Adrenal gland (tissue), 5 donors: ENCODE results near the gene ANO2.

Experiments used
- POLR2A ChIP-seq, 2 donors: fragments of 450-650 bp; IDR thresholded peaks; one replicate each; pipeline ENCODE4 v1.6.1; 2017; ENCODE audit warnings: antibody characterized with exemption in 2 of 2, mild to moderate bottlenecking in 2 of 2, moderate library complexity in 1 of 2
- TF ChIP-seq, protein P1 (sequence below), 6 experiments: fragments of 450-650 bp in 4 of 6; fragments of 200-600 bp in 2 of 6; sonication (generic) in 1 of 6; IDR thresholded peaks; 1 replicate in 5 of 6; 2 replicates in 1 of 6; pipeline versions ENCODE4 v1.5.1 to v1.8.0; 2016 to 2021; ENCODE audit warnings: antibody characterized with exemption in 6 of 6, mild to moderate bottlenecking in 2 of 6, moderate library complexity in 1 of 6
- donor health status: DM: no; HTN: no; CAD: no.

DNA sequence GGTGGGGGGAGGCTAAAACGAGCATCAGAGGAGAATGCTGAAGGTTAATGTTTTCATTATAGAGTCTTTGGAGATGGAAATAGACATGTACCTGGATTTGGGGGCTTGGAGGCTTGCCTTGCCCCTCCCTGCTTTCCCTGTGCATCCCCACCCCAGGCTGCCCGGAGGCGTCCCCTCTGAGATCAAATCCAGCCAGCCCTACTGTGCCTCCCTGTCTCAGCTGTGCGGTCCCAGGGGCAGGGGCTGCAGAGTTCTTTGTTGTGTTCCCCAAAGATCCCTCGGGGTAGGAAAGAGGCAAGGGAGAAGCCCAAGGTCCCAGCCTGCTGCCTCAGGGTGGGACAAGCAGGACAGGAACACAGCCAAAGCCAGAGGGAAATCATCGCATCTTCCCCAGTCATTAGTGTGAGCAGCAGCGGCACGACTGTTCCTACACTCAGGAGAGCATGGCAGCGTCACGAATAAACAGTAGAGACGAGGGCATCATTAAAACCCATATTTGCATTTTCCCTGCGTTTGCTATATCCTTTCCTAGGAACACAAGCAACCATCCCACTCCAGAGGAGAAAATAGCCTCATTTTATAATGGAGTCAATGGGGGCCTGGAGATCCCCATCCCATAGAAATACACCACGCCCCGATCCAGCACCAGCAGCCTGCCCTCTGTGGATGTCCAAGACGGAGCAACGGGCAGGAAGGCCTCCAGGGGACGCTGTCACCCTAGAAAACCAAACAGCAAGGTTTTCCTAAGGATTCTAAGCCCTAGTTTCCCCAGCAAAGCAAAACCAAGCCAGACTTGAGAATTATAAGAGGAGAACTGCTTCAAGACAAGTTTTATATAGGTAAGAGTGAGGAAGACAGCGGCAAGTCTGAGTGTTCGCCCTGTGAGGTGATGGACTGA lies 32.4 kb downstream of the ANO2 start:
- TF ChIP-seq, protein P1, sequence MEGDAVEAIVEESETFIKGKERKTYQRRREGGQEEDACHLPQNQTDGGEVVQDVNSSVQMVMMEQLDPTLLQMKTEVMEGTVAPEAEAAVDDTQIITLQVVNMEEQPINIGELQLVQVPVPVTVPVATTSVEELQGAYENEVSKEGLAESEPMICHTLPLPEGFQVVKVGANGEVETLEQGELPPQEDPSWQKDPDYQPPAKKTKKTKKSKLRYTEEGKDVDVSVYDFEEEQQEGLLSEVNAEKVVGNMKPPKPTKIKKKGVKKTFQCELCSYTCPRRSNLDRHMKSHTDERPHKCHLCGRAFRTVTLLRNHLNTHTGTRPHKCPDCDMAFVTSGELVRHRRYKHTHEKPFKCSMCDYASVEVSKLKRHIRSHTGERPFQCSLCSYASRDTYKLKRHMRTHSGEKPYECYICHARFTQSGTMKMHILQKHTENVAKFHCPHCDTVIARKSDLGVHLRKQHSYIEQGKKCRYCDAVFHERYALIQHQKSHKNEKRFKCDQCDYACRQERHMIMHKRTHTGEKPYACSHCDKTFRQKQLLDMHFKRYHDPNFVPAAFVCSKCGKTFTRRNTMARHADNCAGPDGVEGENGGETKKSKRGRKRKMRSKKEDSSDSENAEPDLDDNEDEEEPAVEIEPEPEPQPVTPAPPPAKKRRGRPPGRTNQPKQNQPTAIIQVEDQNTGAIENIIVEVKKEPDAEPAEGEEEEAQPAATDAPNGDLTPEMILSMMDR (IDR thresholded peaks at IDR 0.05) = no peak
- no peak for TF ChIP-seq POLR2A (IDR thresholded peaks at IDR 0.05)
